HCT116 (cell line): ENCODE results near the gene MAPK8.

Source experiments
- CTCF ChIP-seq, 3 experiments: fragments of 200-600 bp in 1 of 3; sonication (generic) in 1 of 3; IDR thresholded peaks in 2 of 3; conservative IDR thresholded peaks in 1 of 3; 2 replicates each; pipeline ENCODE4 v1.5.1; 2012 to 2017; ENCODE audit warnings: low read depth in 2 of 3, low read length in 2 of 3, antibody characterized with exemption in 1 of 3, borderline replicate concordance in 1 of 3, control low read depth in 1 of 3, mild to moderate bottlenecking in 1 of 3, mixed read lengths in 1 of 3, mixed run types in 1 of 3, moderate library complexity in 1 of 3; ENCODE audit not compliant: insufficient read depth in 1 of 3
- EZH2 ChIP-seq: fragments of 200-600 bp; sonication (generic); IDR thresholded peaks from 2 replicates; pipeline ENCODE4 v1.6.1; 2017; ENCODE audit warnings: antibody characterized with exemption, mixed run types
- EZH2phosphoT487 ChIP-seq: fragments of 200-600 bp; IDR thresholded peaks from 2 replicates; pipeline ENCODE4 v1.6.1; 2018; ENCODE audit warnings: antibody characterized with exemption, borderline replicate concordance
- FOSL1 ChIP-seq: IDR thresholded peaks from 2 replicates; pipeline ENCODE4 v1.6.1; 2012; ENCODE audit warnings: low read depth
- POLR2AphosphoS5 ChIP-seq: IDR thresholded peaks from 2 replicates; pipeline ENCODE4 v1.6.1; 2011; ENCODE audit warnings: mild to moderate bottlenecking, low read depth, low read length, moderate library complexity
- TCF7L2 ChIP-seq: IDR thresholded peaks from 2 replicates; pipeline ENCODE4 v1.7.0; 2011; ENCODE audit warnings: borderline replicate concordance, inconsistent platforms; ENCODE audit not compliant: insufficient read depth, insufficient read length; ENCODE audit errors: extremely low read depth
- ZNF274 ChIP-seq: fragments of 200-500 bp; sonication (Bioruptor generic); IDR thresholded peaks from 2 replicates; pipeline ENCODE4 v1.6.1; 2014; ENCODE audit warnings: mild to moderate bottlenecking, low read depth, low read length, inconsistent platforms
- TF ChIP-seq, protein P1 (sequence below): IDR thresholded peaks from 2 replicates; pipeline ENCODE4 v1.6.1; 2012
- TF ChIP-seq, protein P2 (sequence below): IDR thresholded peaks from 2 replicates; pipeline ENCODE4 v1.6.1; 2011; ENCODE audit warnings: mild to moderate bottlenecking, low read length, moderate library complexity; ENCODE audit not compliant: insufficient replicate concordance; ENCODE audit errors: extremely low read depth

DNA sequence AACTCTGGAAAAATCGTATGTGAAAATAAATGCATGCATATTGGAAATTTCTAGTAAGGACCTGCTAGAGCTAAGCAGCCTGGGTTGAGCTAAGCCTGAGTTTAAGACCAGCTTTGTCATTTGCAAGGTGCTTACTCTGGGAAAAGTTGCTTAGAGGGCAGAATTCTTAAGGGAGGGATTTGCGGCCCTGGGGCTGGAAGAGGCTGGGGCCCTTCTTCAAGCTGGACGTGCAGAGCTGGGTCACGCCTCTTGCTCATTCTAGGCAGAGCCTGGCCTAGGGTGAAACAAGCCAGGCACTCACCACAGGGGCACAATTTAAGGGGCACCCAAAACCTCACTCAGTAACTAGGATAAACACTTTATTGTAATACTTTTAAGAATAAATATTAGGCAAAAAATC, 161.2 kb downstream of the MAPK8 start:
- TF ChIP-seq EZH2phosphoT487, result no peak
- no peak for TF ChIP-seq EZH2
- no peak for TF ChIP-seq CTCF (IDR thresholded peaks at IDR 0.05 in 2 of 3, conservative IDR thresholded peaks at IDR 0.05 in 1 of 3; ENCODE audit: borderline replicate concordance in 1 of 3, insufficient read depth in 1 of 3, low read depth in 2 of 3, low read length in 2 of 3)
- no peak for TF ChIP-seq POLR2AphosphoS5
- TF ChIP-seq, protein P1, sequence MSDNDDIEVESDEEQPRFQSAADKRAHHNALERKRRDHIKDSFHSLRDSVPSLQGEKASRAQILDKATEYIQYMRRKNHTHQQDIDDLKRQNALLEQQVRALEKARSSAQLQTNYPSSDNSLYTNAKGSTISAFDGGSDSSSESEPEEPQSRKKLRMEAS, result no peak
- TF ChIP-seq ZNF274, result no peak
- TF ChIP-seq, protein P2, sequence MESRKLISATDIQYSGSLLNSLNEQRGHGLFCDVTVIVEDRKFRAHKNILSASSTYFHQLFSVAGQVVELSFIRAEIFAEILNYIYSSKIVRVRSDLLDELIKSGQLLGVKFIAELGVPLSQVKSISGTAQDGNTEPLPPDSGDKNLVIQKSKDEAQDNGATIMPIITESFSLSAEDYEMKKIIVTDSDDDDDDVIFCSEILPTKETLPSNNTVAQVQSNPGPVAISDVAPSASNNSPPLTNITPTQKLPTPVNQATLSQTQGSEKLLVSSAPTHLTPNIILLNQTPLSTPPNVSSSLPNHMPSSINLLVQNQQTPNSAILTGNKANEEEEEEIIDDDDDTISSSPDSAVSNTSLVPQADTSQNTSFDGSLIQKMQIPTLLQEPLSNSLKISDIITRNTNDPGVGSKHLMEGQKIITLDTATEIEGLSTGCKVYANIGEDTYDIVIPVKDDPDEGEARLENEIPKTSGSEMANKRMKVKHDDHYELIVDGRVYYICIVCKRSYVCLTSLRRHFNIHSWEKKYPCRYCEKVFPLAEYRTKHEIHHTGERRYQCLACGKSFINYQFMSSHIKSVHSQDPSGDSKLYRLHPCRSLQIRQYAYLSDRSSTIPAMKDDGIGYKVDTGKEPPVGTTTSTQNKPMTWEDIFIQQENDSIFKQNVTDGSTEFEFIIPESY, result no peak
- TF ChIP-seq FOSL1, result no peak
- TF ChIP-seq TCF7L2, result no peak
